ENCODE data around the gene HSPBP1.

- TF ChIP-seq EZH2 (IDR thresholded peaks at IDR 0.05; ENCODE audit: borderline replicate concordance, low read depth, low read length, severe bottlenecking), result no peak
- no peak for TF ChIP-seq CTCF (IDR thresholded peaks at IDR 0.05; ENCODE audit: extremely low read depth in 1 of 2, insufficient read depth in 1 of 2, low read depth in 1 of 2, low read length in 2 of 2)
- no peak for TF ChIP-seq POLR2A (IDR thresholded peaks at IDR 0.05; ENCODE audit: low read depth, low read length)
These were observed 37.9 kb downstream of the HSPBP1 start for GRCh38 chr19:55241935-55242464.
